Sigmoid colon (tissue), 4 donors: Measurements from ENCODE around the gene WWTR1.

Experiments used
- CTCF ChIP-seq, 4 experiments: fragments of 450-650 bp in 3 of 4; fragments of 200-600 bp in 1 of 4; IDR thresholded peaks; one replicate each; pipeline ENCODE4 v1.5.1; 2016 to 2019; ENCODE audit warnings: antibody characterized with exemption in 4 of 4, mild to moderate bottlenecking in 3 of 4, moderate library complexity in 2 of 4
- POLR2A ChIP-seq, 2 donors: fragments of 450-650 bp; IDR thresholded peaks; one replicate each; pipeline ENCODE4 v1.6.1; 2016; ENCODE audit warnings: antibody characterized with exemption in 2 of 2, mild to moderate bottlenecking in 2 of 2, moderate library complexity in 2 of 2
- POLR2AphosphoS5 ChIP-seq, 4 donors: sonication (generic); formaldehyde crosslinking; IDR thresholded peaks; one replicate each; pipeline ENCODE4 v1.6.1; 2017; ENCODE audit warnings: antibody characterized with exemption in 4 of 4

- no peak for TF ChIP-seq CTCF (IDR thresholded peaks at IDR 0.05)
- no peak for TF ChIP-seq POLR2AphosphoS5 (IDR thresholded peaks at IDR 0.05)
- no peak for TF ChIP-seq POLR2A (IDR thresholded peaks at IDR 0.05)
These were observed 10.0 kb downstream of the WWTR1 start for GRCh38 chr3:149647812-149648211.
